Peyer's patch (tissue), 4 donors: ENCODE data around the gene CIART. TPM values are rescaled to one million over a fixed set of nuclear protein-coding genes. Genes with fewer than 3 reads are reported as not detected.
"Not testable (repeated sequence)": the region's sequence is repeated elsewhere in the genome, so short reads cannot be mapped to it uniquely, and the experiment has no call there.

ENCODE experiments used
- DNase-seq, 3 donors: peaks; one replicate each; pipeline ENCODE4 v3.0.0-alpha.2; 2017 to 2019
- H3K27ac ChIP-seq, 4 donors: fragments of 200-600 bp; sonication (generic); one replicate each; pipeline ENCODE4 v1.5.1; 2016 to 2019
- H3K27me3 ChIP-seq, 2 donors: fragments of 200-600 bp; sonication (generic); one replicate each; pipeline ENCODE4 v1.5.1; 2019
- H3K36me3 ChIP-seq, 3 donors: fragments of 200-600 bp; sonication (generic); one replicate each; pipeline ENCODE4 v1.5.1; 2016 to 2019
- H3K4me1 ChIP-seq, 4 donors: fragments of 200-600 bp; sonication (generic); one replicate each; pipeline ENCODE4 v1.5.1; 2016 to 2019
- H3K4me3 ChIP-seq, 4 donors: fragments of 200-600 bp; sonication (generic); 1 replicate in 3 of 4; 2 replicates in 1 of 4; pipeline ENCODE4 v1.5.1; 2016 to 2019; ENCODE audit warnings: mild to moderate bottlenecking in 1 of 4
- H3K9me3 ChIP-seq, 4 donors: fragments of 200-600 bp; sonication (generic); one replicate each; pipeline ENCODE4 v1.5.1; 2016 to 2019; ENCODE audit warnings: mild to moderate bottlenecking in 1 of 4
- CTCF ChIP-seq, 6 experiments: fragments of 450-650 bp in 4 of 6; fragments of 200-600 bp in 2 of 6; sonication (generic) in 1 of 6; IDR thresholded peaks; one replicate each; pipeline ENCODE4 v1.5.1; 2017 to 2019; ENCODE audit warnings: antibody characterized with exemption in 6 of 6, mild to moderate bottlenecking in 3 of 6, moderate library complexity in 1 of 6
- POLR2A ChIP-seq, 2 donors: fragments of 450-650 bp; IDR thresholded peaks; one replicate each; pipeline ENCODE4 v1.5.1; 2017; ENCODE audit warnings: antibody characterized with exemption in 2 of 2, mild to moderate bottlenecking in 2 of 2, moderate library complexity in 2 of 2
- total RNA-seq, 4 donors: library from RNA; depleted of rRNA; stranded (reverse); fragments of >200 nt; gene quantifications; one replicate each; pipeline ENCODE4 v1.1.0, GENCODE V29; 2016

The CIART gene
- total RNA-seq, 4 donors from 2014 or later = 1.7 to 5.7 (median 5.1) TPM

- no peak for DNase-seq
- no peak overlapping the region for H3K27ac ChIP-seq
- peaks cover 0 to 53% (median 0%) of the 10 kb centered on the region in 3 donors for H3K36me3 ChIP-seq
- no peaks in the 10 kb centered on the region for H3K4me1 ChIP-seq
- H3K9me3 ChIP-seq = no peaks in the 10 kb centered on the region
- TF ChIP-seq POLR2A (IDR thresholded peaks at IDR 0.05) (no peak), CTCF (IDR thresholded peaks at IDR 0.05) (no peak)
- H3K4me3 ChIP-seq = no peak overlapping the region
- no peaks in the 10 kb centered on the region for H3K27me3 ChIP-seq
Measured at GRCh38 chr1:150302902-150303301, 20.5 kb downstream of the CIART start.

- not testable (repeated sequence) for H3K9me3 ChIP-seq, H3K27ac ChIP-seq, H3K4me3 ChIP-seq, H3K4me1 ChIP-seq, H3K27me3 ChIP-seq, DNase-seq
- peaks cover 0 to 12% (median 0%) of the 10 kb centered on the region in 3 donors for H3K36me3 ChIP-seq
Measured at GRCh38 chr1:150308585-150308984, 26.2 kb downstream of the CIART start.

GRCh38 chr1:150309758-150310508 is 27.6 kb downstream of the CIART start:
- Histone ChIP-seq H3K27ac (no peak overlapping the region), H3K36me3 (peaks cover 0 to 12% (median 0%) of the 10 kb centered on the region in 3 donors), H3K4me3 (no peak overlapping the region), H3K9me3 (no peaks in the 10 kb centered on the region), H3K4me1 (no peaks in the 10 kb centered on the region), H3K27me3 (no peaks in the 10 kb centered on the region)
- TF ChIP-seq POLR2A (IDR thresholded peaks at IDR 0.05) = no peak
- TF ChIP-seq CTCF (IDR thresholded peaks at IDR 0.05) = no peak
- DNase-seq = no peak

GRCh38 chr1:150311762-150312161 is 29.4 kb downstream of the CIART start:
- H3K36me3 ChIP-seq = peaks cover 0 to 12% (median 0%) of the 10 kb centered on the region in 3 donors
- DNase-seq = no peak
- no peaks in the 10 kb centered on the region for H3K27me3 ChIP-seq
- H3K4me1 ChIP-seq = no peaks in the 10 kb centered on the region
- no peaks in the 10 kb centered on the region for H3K9me3 ChIP-seq
- TF ChIP-seq CTCF (IDR thresholded peaks at IDR 0.05) (no peak), POLR2A (IDR thresholded peaks at IDR 0.05) (no peak)
- no peak overlapping the region for H3K4me3 ChIP-seq
- no peak overlapping the region for H3K27ac ChIP-seq

- H3K4me3 ChIP-seq, H3K36me3 ChIP-seq, DNase-seq, H3K9me3 ChIP-seq, H3K4me1 ChIP-seq, H3K27ac ChIP-seq, H3K27me3 ChIP-seq: not testable (repeated sequence)
Measured at GRCh38 chr1:150314691-150315090, 32.3 kb downstream of the CIART start.

GRCh38 chr1:150320667-150320978 is 38.3 kb downstream of the CIART start:
- peaks cover 0 to 10% (median 0%) of the 10 kb centered on the region in 4 donors for H3K4me1 ChIP-seq
- H3K27ac ChIP-seq = peak overlapping the region; percentile 71 to 89 (median 84)
- TF ChIP-seq CTCF (IDR thresholded peaks at IDR 0.05) = no peak
- TF ChIP-seq POLR2A (IDR thresholded peaks at IDR 0.05) = no peak
- no peaks in the 10 kb centered on the region for H3K27me3 ChIP-seq
- H3K4me3 ChIP-seq = peak overlapping the region; percentile 66 to 89 (median 68)
- no peaks in the 10 kb centered on the region for H3K9me3 ChIP-seq
- DNase-seq = no peak
- peaks cover 0 to 10% (median 0%) of the 10 kb centered on the region in 3 donors for H3K36me3 ChIP-seq

- no peaks in the 10 kb centered on the region for H3K9me3 ChIP-seq
- peaks cover 0 to 22% (median 0%) of the 10 kb centered on the region in 3 donors for H3K36me3 ChIP-seq
- no peaks in the 10 kb centered on the region for H3K27me3 ChIP-seq
- peaks cover 0 to 10% (median 0%) of the 10 kb centered on the region in 4 donors for H3K4me1 ChIP-seq
- TF ChIP-seq POLR2A (IDR thresholded peaks at IDR 0.05) (no peak), CTCF (IDR thresholded peaks at IDR 0.05) (no peak)
- peak overlapping the region; percentile 66 to 89 (median 68) for H3K4me3 ChIP-seq
- DNase-seq = no peak
- peak overlapping the region; percentile 71 to 89 (median 84) for H3K27ac ChIP-seq
Measured at GRCh38 chr1:150321826-150322166, 39.4 kb downstream of the CIART start.
